GM18502 (cell line): ENCODE data around the gene ZMAT5.

Experiments
- ATAC-seq: cut with Tn5 transposase; IDR thresholded peaks from one replicate; pipeline ENCODE4 v1.9.1; 2021; ENCODE audit warnings: mild to moderate bottlenecking; ENCODE audit not compliant: unreplicated experiment, poor library complexity

Gene ZMAT5

DNA sequence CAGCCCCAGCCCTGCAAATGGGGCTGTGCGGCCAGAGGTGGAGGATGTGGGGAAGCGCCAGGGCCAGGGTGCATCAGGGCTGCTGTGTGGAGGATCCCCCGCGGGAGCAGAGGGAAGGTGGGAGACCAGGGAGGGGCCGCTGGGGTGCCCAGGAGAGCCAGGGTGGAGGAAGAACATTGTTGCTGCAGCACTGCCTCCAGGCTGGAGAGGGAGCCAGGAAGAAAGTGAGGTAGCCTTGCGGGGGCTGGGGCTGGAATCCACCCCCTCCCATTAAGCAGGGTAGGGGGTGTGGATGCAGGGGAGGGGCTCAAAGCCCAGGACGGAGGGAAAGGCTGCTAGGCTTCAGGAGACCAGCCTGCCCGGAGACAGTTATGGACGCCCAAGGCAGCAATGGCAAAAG lies 32.0 kb downstream of the ZMAT5 start:
- ATAC-seq: no peak

DNA sequence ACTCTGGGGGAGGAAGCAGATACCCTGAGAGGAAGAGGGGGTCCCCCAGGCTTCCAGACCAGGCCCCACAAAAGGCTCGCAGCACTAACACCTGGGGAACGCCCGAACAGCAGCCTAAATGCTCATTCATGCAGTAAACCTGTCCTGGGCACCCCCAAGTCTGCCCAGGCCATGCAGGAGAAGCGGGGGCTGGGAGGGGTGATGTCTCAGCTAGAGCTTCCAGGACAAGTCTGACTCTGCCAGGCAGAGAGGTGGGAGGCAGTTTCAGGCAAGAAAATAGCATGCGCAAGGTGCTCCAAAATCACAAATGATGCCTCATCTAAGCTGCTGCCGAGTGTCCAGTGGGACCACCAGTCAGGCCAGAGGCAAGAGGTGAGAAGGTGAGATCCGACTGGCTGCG lies 32.4 kb downstream of the ZMAT5 start:
- no peak for ATAC-seq

DNA sequence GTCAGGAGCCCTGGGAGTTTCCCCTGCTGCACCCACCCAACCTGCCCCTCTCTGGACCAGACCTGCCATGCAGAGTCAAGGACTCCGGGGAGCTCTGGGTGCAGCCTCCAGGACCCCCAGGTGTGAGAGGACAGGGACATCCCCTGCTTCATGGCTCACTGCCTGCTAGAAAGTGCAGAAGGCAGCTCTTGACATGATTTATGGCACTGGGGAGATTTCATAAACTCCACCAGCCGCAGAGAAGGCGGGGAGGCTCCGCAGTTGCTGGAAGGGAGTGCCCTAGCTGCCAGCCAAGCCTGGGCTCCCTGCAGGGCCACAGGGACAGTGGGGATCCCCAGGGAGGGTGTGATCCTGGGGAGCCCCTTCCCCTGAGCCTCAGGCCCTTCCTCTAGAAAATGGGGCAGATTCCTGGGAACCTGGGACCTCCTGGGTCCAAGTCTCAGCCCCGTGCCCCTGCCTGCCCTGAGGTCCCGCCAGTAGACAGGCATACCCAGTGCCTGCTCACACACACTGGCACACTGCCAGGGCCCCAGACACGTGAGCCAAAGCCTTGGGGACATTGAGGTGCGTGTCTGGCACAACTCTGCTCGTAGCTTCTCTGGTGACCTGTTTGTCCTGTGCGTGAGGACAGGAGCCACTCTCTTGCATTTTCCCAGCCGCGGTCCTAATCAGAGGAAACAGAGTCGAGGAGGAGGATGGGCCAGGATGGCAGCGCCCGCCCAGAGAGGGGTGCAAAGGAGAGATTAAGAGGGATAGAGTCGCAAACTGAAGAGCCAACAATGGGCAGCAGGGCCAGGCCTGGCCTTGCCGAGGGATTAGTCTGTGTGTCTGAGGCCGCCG lies 33.2 kb downstream of the ZMAT5 start:
- no peak for ATAC-seq

DNA sequence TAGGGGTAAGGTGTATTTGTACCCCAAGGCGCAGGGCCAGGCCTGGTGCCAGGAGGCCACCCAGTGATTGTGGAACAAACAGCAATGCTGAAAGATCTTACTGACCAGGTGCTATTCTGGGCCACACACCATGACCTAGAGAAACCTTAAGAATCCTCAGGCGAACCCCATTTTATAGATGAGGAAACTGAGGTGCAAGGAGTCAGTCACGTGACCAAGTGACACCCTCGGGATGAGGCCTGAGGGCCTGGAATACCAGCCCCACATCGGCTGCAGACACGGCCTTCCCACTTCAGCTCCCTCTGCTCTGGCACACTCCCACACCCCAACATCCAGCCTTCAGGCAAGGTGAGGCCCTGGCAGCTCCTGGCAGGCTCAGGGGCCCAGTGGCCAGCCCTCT lies 33.9 kb downstream of the ZMAT5 start:
- ATAC-seq: no peak

DNA sequence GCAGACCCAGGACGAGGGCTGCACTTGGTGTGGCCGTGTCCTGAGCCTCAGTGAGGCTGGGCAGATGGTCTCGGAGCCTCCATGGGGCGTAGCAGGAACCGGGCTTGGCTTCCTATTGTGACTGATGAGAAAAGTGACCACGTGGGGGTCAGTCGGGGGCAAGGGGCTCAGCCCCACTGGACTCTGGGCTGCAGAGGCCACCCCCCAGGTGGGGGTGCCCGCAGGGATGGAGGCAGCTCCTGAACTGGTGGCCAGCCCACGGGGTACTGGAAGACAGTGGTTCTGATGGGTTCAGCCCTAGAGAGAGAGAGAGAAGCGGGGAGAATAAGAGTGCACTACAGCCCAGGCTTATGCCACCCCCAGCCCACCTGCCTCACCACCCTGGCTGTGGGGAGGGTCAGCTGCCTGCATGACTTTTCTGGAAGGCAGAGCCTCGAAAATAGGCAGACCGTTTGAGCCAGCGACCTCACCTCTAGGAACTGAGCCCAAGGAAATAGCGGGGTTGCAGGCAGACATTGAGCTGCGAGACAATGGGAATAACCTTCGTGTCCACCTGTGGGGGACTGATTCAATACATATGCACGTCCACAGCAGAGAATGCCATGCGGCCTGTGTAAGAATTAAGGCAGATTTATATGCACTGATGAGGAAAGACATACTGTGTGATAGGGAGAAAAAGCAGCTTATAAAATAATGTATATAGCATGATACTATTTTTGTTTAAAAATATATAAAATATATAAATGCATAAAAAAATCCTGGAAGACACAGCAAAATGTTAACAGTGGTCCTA lies 35.6 kb downstream of the ZMAT5 start:
- no peak for ATAC-seq

DNA sequence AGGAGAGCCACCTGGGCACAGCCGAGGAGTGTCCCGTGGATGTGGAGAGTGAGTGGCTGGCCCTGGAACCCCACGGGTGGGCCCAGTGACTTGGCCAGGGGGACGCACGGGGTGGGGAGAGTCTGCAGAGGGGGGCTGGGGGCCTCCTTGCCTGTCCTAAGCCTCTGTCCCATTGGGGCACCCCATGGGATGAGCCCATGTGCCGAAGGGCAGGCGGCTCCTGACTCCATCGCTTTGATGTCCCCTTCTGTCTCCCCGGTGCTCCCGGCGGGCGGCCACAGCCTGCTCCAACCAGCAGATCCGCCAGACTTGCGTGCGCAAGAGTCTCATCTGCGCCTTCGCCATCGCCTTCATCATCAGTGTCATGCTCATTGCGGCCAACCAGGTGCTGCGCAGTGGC lies 37.6 kb downstream of the ZMAT5 start:
- no peak for ATAC-seq

DNA sequence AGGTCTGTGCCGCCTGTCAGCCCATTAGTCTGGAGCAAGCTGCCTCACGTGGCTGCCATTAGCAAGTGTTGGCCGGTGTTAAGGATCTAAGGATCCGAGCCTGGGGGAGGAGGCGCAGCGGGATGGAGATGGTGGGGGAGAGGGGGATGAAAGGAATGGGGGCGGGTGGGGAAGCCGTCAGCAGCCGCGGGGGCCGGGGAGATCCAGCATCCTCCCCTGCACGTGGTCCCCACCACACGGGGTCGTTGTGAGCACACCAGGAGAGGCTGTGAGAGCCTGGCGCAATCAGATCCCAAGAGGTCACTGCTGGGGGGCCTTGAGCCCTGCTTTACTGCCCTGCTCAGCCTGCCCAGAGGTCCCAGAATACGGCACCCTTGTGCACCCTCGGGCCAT lies 39.7 kb downstream of the ZMAT5 start:
- no peak for ATAC-seq

DNA sequence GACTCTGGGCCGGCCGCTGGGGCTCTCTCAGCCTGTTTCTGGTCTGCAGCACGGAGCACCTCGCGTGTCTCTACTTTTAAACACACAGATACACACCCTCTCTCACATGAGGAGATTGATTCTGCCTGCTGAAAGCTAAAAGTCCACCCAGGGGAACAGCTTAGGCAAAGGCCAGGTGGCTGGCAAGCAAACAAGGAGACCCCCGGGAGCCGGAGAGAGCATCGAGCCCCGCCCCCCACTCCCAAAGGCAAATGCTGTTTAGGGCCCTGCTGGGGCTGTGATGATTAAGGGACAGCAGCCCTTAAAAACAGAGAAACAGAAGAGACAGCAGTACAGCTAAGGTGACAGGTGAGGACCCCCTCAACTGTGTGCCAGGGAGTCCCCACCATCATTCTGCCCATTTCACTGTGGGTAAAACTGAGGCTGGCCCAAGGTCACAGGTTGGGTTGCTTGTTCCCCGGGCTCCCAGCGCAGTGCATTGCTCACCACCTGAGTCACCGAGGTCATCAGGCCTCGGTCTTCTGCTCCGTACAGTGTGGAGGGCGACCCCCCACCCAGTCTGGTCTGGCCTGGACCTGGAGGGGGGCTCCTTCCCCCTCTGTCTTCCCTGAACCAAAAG lies 40.2 kb downstream of the ZMAT5 start:
- ATAC-seq: no peak

DNA sequence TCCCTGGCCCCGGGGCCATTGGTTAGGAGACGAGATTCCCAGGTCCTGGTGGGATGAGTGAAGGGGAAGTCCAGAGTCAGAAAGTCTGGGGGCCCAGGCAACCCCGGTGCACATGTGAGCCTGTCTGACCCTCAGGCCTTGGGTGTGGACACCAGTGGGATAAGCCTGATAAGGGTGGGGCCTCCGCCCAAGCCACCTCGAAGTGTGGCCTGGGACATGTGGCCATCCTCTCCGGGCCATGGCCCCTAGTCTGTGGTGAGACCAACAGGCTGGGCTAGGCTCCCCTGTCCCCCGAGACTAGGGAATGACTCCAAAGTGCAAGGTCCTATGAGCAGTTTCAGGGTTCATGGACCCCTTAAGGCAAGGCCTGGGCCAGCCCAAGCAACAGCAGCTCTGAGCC lies 40.7 kb downstream of the ZMAT5 start:
- no peak for ATAC-seq

DNA sequence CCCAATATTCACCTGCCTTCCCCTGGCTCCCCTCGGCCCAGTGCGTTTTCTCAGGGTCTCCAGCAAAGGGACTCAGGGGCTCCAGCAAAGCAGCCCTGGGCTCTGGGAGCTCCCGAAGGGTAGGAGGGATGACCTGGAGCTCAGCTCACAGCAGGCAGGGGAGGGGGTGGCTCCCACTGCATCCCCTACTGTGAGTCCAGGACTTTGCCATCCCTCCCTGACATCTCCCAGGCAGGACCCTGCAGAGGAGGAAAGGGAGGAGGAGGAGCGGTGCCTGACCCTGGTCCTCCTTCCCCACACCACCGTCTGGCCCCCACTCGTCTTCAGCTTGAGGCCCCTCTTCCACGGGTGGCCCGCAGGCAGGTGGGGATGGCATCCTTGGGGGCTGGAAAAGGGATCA lies 42.0 kb downstream of the ZMAT5 start:
- no peak for ATAC-seq

DNA sequence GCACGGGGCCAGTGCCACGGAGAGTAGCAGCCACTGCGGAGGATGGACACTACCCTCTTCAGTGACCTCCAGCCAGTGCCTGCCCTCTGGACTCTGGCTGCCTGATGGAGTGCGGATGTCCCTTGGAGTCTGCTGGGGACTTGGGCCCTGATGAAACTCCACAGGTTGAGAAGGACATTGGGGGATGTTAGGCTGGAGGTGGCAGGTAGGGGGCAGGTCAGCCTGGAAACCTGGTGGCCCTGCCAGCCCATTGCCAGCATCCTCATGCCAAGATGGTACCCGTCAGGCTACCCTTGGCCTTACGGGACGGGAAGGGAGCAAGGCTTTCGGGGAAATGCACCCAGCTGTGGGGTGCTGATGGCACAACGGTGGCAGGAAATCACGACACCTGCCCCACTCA lies 43.0 kb downstream of the ZMAT5 start:
- ATAC-seq: no peak

DNA sequence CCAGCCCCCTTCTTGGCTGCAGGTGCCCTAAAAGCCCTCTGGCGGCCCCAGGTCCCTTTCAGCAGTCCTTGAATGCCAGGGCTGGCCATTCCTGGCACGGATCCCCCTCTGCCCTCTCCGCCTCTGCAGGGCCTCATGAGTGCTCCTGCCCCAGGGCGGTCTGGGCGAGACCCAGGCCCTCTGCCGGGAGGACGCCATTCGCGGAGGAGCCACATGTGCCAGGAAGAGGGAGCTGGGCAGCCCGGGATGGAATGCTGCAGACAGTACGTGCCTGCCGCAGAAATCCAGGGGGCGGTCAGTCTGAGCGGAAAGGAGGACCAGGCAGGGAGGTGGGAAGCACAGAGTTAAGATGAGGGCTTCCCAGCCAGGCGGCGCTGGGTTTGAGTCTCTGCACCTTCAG lies 44.2 kb downstream of the ZMAT5 start:
- no peak for ATAC-seq

DNA sequence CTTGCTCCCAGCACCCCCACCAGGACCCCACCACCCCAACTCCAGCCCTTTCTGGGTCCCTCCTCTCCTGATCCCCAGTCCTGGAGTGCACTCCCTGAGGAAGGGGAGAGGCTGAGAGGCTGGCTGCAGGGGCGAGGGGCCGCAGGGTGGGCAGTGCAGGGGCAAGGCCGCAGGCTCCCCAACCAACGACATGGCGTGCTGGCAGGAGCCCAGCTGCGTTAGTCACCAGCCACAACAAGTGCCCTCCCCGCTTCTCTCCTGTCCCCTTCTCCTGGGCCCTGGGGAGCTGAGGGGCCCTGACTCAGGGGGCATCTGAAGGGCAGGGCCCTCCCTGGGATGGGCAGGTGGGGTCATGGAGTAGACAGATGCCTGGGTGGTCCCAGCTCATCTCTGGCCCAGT lies 44.7 kb downstream of the ZMAT5 start:
- ATAC-seq: no peak

DNA sequence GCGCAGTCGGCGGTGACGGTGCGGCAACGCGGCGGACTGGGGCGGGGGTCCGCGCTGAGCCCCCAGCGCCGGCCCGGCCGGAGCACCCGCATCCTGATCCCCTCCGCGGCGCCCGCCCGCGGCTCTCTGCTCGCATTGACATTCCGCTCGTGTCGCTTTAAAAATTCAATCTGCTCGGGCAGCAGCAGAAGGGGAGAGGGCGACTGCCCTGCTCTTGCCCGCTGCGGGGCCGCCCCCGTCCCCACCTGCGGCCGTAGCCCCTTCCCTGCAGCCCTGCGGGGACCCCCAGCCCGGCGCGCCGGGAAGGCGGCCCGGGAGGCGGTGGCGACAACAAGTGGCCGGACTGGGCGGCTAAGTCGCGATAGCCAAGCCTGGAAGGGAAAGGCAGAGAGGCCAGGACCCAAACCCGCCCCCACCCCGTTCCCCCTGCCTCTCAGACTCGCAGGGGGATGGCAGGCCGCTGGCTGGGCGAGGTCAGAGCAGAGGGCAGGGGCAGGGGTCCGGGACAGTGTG lies 45.9 kb downstream of the ZMAT5 start:
- ATAC-seq: no peak

DNA sequence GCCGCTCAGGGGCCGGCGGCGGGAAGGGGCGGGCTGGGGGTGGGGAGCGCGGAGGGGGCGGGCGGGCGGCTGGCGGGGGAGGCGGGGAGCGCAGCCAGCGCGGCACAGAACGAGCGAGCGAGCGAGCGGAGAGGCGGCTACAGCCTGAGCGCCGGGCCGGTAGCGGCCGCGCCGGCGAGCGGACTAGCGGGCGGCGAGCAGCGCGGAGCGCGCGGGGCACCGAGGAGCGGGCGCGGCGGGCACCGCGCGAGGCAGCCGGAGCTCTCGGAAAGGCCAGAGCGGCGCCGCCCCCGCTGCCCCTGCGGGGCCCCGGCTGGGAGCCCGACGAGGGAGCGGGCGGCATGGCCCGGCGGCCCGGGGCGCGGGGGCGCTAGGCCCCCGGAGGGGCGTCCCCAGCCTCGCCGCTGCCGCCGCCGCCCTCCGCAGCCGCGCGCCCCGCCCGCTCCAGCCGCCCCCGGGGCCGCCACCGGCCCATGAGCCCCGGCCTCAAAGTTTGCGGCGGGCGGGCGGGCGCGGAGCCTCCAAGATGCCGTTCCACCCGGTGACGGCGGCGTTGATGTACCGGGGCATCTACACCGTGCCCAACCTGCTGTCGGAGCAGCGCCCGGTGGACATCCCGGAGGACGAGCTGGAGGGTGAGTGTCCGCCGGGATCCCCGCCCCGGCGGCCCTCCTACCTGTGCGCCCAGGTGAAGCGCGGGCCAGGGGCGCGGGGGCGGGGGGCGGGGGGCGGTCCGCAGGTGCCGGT lies 46.7 kb downstream of the ZMAT5 start, which contains the start of gene CABP7:
Gene CABP7, plus strand, starts transcription at position 105 of the 747 bp plus-strand sequence. Its CDS starts 422 bp downstream, at position 527.
- no peak for ATAC-seq

DNA sequence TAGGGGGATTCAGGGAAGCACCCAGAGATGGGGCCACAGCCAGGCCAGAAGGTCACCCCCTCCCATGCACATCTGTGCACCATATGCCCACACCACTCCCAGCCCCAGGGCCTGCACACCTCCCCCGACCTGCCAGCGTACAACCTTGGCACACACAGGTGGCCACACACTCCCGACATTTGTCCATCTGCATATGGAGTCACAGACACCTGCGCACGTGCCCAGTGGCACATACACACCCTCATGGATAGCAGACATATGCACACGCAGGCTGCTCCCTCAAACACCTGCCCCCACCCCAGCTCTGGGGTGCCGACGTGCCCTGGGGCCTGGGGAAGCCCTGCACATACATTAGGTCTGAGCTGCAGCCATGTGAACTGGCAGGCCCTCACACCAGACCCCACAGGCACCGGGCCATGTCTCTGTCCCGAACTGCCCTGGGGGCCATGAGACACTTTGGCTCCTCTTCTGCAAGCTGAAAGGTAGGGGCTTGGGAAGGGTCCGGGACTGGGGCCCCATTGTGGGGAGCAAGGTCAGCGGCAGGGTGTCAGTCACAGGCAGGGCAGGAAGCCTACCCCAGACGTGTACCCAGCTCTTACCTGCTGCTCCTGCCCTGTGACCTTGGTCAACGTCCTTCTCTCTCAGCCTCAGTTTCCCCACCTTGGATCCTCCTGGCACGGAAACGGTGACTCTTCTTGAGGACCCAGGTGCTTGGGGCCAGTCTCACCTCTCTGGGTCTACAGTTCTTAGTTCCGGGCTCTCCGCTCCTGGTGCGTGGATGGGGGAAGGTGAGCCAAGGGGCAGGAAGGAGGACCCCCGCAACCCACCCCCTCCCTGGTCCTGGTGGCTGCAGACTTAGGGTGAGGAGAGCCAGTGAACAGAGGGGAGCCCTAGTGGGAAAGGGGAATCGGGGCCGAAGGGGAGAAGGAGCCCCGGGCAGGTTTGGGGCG lies 47.6 kb downstream of the ZMAT5 start:
- no peak for ATAC-seq

DNA sequence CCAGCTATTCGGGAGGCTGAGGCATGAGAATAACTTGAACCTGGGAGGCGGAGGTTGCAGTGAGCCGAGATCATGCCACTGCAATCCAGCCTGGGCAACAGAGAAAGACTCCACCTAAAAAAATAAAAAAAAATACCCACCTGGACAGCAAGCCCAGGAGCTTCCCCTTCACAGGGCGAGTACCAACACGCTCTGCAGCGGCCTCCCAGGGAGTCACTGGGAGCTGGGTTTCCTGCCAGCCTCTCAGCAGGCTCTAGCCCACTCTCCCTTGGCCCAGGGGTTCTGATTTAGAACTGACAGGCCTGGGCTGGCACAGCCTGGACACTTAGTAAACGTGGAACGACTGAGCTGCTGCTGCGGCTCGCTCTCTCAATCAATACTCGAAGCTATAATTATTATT lies 49.0 kb downstream of the ZMAT5 start:
- ATAC-seq: no peak

DNA sequence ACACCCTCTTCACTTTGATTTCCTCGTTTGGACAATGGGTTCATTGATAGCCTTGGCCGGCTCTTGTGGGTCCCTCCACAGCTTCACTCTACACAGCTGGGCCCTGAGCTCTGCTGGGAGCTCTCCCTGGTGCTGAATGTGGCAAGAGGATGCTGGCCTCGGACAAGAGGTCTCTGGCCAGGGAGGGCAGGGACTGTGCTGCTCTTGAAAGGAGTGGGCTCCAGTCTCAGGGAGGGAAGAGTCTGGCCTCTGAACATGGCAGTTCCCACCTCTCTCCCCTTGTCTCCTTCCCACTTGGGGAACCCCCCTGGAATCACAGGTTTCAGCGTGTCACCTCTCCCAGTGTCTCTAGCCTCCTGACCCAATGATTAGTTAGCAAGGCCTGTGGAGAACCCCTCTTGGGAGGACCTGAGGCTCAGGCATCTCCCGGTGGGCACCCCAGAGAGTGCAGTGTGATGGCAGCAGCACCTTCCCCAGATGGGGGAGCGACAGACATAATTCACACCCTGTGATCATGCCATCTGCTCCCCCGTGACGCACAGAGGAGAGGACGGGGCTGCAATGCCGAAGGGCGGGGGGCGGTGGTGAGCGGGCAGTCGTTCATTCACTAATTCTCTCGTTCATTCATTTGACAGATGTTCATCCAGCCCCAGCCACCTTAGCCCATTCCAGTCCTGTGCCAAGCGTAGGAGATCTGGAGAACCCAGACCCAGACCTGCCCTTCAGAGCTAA lies 49.8 kb downstream of the ZMAT5 start:
- ATAC-seq: no peak

DNA sequence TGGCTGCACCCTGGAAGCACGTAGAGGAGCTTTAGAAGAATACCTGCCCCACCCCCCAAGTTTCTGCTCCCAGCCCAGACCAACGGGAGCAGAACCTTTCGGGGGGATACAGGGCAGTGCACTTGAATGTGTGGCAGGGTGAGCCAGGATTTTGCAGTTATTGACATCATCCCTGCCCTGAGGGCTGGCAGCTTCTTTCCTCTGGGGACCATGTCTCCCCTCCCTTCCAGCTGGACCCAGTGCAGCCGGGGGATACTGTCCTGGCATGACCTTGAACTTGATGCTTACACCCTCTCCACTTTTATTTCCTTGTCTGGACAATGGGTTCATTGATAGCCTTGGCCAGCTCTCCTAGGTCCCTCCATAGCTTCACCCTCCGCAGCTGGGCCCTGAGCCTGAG lies 51.1 kb downstream of the ZMAT5 start:
- ATAC-seq: no peak
